GM12878 (cell line): ENCODE results near the gene CAMTA1.

Experiments
- CBFB ChIP-seq: IDR thresholded peaks from 2 replicates; pipeline ENCODE4 v1.6.1; 2016; ENCODE audit warnings: antibody characterized with exemption, low read depth
- FOS ChIP-seq: IDR thresholded peaks from 3 replicates; pipeline ENCODE4 v1.6.1; 2011; ENCODE audit warnings: borderline replicate concordance; ENCODE audit not compliant: insufficient read length; ENCODE audit errors: extremely low read depth
- NFIC ChIP-seq: IDR thresholded peaks from 2 replicates; pipeline ENCODE4 v1.6.1; 2012; ENCODE audit warnings: low read depth, mild to moderate bottlenecking, inconsistent platforms, low read length, moderate library complexity
- NRF1 ChIP-seq: conservative IDR thresholded peaks from 2 replicates; pipeline ENCODE4 v1.6.1; 2011; ENCODE audit warnings: mild to moderate bottlenecking, low read depth, low read length, improper control_type of control experiment
- PBX3 ChIP-seq: IDR thresholded peaks from 2 replicates; pipeline ENCODE4 v1.6.1; 2011; ENCODE audit warnings: mild to moderate bottlenecking, low read depth, low read length, moderate library complexity; ENCODE audit not compliant: insufficient replicate concordance
- POLR2A ChIP-seq: IDR thresholded peaks from 2 replicates; pipeline ENCODE4 v1.6.1; 2011; ENCODE audit warnings: low read depth, mild to moderate bottlenecking, low read length
- SPI1 ChIP-seq: IDR thresholded peaks from 2 replicates; pipeline ENCODE4 v1.6.1; 2011; ENCODE audit warnings: low read depth, mild to moderate bottlenecking, low read length, moderate library complexity, borderline replicate concordance; ENCODE audit not compliant: insufficient read depth
- TCF12 ChIP-seq: IDR thresholded peaks from 2 replicates; pipeline ENCODE4 v1.6.1; 2011; ENCODE audit warnings: low read depth, mild to moderate bottlenecking, low read length
- TF ChIP-seq, protein P1 (sequence below), 3 experiments: IDR thresholded peaks in 2 of 3; conservative IDR thresholded peaks in 1 of 3; 2 replicates each; pipeline ENCODE4 v1.5.1; 2011; ENCODE audit warnings: low read depth in 3 of 3, low read length in 3 of 3, mild to moderate bottlenecking in 3 of 3, control low read depth in 2 of 3, moderate library complexity in 2 of 3, inconsistent platforms in 1 of 3, mixed read lengths in 1 of 3; ENCODE audit not compliant: control insufficient read depth in 2 of 3, insufficient read depth in 1 of 3; ENCODE audit errors: extremely low read depth in 1 of 3

DNA sequence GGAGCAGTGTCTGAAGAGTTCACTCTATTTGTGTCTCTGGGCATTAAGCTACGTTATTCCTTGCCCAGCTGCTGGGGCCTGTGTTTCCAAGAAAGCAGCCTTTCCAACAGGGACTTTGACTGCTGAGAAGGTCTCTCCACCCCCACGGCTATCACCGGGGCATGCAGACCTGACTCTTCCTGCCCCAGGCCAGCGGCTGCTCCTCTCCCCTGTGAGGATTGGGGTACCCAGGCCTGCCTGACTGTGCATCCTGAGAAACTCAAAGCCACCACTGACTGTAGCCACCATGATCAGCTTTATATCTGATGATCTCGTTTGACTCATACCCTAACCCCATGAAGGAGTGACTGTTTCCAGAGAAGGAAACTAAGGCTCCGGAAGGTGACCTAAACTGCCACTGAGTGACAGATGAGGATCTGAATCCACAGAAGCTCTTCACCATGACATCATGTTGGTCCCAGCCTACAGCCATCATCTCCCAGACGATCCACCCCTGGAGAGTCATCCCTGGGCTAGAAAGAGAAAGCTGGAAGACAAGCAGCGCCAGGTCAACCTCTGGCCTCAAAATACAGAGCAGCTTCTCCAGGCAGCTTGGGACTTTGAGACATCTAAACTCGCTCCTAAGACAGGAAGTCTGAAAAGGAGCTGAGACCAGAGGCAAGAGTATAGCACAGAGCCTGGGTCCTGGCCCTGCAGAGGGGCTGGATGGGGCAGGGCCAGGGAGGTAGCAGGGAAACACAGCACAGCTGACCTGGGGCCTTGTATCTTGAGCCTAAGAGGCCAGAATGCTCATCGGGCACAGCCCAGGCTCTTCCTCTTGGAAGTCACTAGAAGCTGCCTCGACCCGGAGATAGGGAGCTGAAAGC, 741.8 kb downstream of the CAMTA1 start:
- TF ChIP-seq NFIC (no peak), CBFB (no peak), POLR2A (no peak), NRF1 (no peak), TCF12 (no peak), FOS (no peak), PBX3 (no peak), SPI1 (no peak)
- TF ChIP-seq, protein P1, sequence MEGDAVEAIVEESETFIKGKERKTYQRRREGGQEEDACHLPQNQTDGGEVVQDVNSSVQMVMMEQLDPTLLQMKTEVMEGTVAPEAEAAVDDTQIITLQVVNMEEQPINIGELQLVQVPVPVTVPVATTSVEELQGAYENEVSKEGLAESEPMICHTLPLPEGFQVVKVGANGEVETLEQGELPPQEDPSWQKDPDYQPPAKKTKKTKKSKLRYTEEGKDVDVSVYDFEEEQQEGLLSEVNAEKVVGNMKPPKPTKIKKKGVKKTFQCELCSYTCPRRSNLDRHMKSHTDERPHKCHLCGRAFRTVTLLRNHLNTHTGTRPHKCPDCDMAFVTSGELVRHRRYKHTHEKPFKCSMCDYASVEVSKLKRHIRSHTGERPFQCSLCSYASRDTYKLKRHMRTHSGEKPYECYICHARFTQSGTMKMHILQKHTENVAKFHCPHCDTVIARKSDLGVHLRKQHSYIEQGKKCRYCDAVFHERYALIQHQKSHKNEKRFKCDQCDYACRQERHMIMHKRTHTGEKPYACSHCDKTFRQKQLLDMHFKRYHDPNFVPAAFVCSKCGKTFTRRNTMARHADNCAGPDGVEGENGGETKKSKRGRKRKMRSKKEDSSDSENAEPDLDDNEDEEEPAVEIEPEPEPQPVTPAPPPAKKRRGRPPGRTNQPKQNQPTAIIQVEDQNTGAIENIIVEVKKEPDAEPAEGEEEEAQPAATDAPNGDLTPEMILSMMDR (IDR thresholded peaks at IDR 0.05 in 2 of 3, conservative IDR thresholded peaks at IDR 0.05 in 1 of 3; ENCODE audit: control insufficient read depth in 2 of 3, extremely low read depth in 1 of 3, insufficient read depth in 1 of 3, low read depth in 3 of 3, low read length in 3 of 3) = no peak
